SU-DHL-6 (cell line): ENCODE measurements around the gene CAPN14.

Experiments
- CTCF ChIP-seq: fragments of 200-600 bp; sonication (generic); IDR thresholded peaks from one replicate; pipeline ENCODE4 v1.5.1; 2017; ENCODE audit warnings: antibody characterized with exemption, mild to moderate bottlenecking, low read length, moderate library complexity; ENCODE audit not compliant: insufficient read depth, poor library complexity, severe bottlenecking
- EZH2phosphoT487 ChIP-seq: fragments of 200-600 bp; sonication (generic), shearing (Covaris generic); conservative IDR thresholded peaks from 2 replicates; pipeline ENCODE4 v1.6.1; 2018; ENCODE audit warnings: mild to moderate bottlenecking, antibody characterized with exemption, low read length, moderate library complexity, mixed read lengths

- TF ChIP-seq CTCF (no peak), EZH2phosphoT487 (no peak)
These were observed 49.5 kb upstream of the CAPN14 start for GRCh38 chr2:31266804-31267203.
